B cell (primary cell): ENCODE results near the gene RASGRF2. TPM values are rescaled to one million over a fixed set of nuclear protein-coding genes. Genes with fewer than 3 reads are reported as not detected.

Experiments
- ATAC-seq: fragments of 200-7000 bp; cut with Tn5 transposase; one replicate; pipeline ENCODE4 v1.10.0; 2021; ENCODE audit warnings: low read depth, mild to moderate bottlenecking, moderate number of reproducible peaks, moderate library complexity
- CTCF ChIA-PET: fragments of 350-600 bp; sonication (Branson Sonifier 250); formaldehyde crosslinking; loops from one replicate; lab custom pipeline; 2021; ENCODE audit warnings: antibody characterized with exemption, inconsistent platforms; lab: Charles Lee
- POLR2A ChIA-PET: fragments of 350-600 bp; sonication (Branson Sonifier 250); formaldehyde crosslinking; loops from one replicate; lab custom pipeline; 2021; ENCODE audit warnings: antibody characterized with exemption; lab: Charles Lee
- DNase-seq: peaks from one replicate; pipeline ENCODE4 v3.0.0; 2013
- H2AFZ ChIP-seq: 2 replicates; pipeline ENCODE4 v1.6.1; 2012; ENCODE audit warnings: mild to moderate bottlenecking, low read depth, low read length; ENCODE audit not compliant: insufficient read depth, poor library complexity, severe bottlenecking
- H3K27ac ChIP-seq, 2 donors: 1 replicate in 1 of 2; 2 replicates in 1 of 2; pipeline ENCODE4 v1.5.1; 2012 to 2013; ENCODE audit warnings: low read length in 2 of 2, mild to moderate bottlenecking in 2 of 2, moderate library complexity in 1 of 2
- H3K27me3 ChIP-seq, 4 experiments: fragments of 200-600 bp in 1 of 4; sonication (generic) in 1 of 4; replicated peaks in 1 of 4; 1 replicate in 2 of 4; 2 replicates in 2 of 4; pipeline versions ENCODE4 v1.6.1 to v1.7.0; 2013 to 2016; ENCODE audit warnings: low read length in 3 of 4, mild to moderate bottlenecking in 2 of 4, mixed read lengths in 1 of 4, moderate library complexity in 1 of 4; ENCODE audit not compliant: insufficient read depth in 4 of 4, control insufficient read depth in 3 of 4; ENCODE audit errors: control extremely low read depth in 1 of 4
- H3K36me3 ChIP-seq, 2 experiments: replicated peaks in 1 of 2; 1 replicate in 1 of 2; 2 replicates in 1 of 2; pipeline versions ENCODE4 v1.6.1 to v1.7.1; 2013; ENCODE audit warnings: low read length in 1 of 2; ENCODE audit not compliant: insufficient read depth in 2 of 2, control insufficient read depth in 1 of 2; ENCODE audit errors: control extremely low read depth in 1 of 2, extremely low read depth in 1 of 2
- H3K4me1 ChIP-seq, 2 donors: fragments of 200-600 bp in 1 of 2; sonication (generic) in 1 of 2; 1 replicate in 1 of 2; 2 replicates in 1 of 2; pipeline versions ENCODE4 v1.5.1 to v1.6.1; 2013 to 2017; ENCODE audit warnings: low read length in 2 of 2; ENCODE audit not compliant: control insufficient read depth in 2 of 2, insufficient read depth in 2 of 2
- H3K4me2 ChIP-seq: replicated peaks from 2 replicates; pipeline ENCODE3; 2012; ENCODE audit warnings: mild to moderate bottlenecking, low read depth, low read length; ENCODE audit not compliant: poor library complexity, severe bottlenecking
- H3K4me3 ChIP-seq, 5 experiments: fragments of 200-600 bp in 1 of 5; sonication (generic) in 1 of 5; 1 replicate in 3 of 5; 2 replicates in 2 of 5; pipeline versions ENCODE4 v1.5.1 to v1.7.0; 2011 to 2016; ENCODE audit warnings: low read length in 4 of 5, mild to moderate bottlenecking in 4 of 5, low read depth in 2 of 5, control low read depth in 1 of 5, moderate library complexity in 1 of 5; ENCODE audit not compliant: insufficient read depth in 1 of 5; ENCODE audit errors: control extremely low read depth in 1 of 5, extremely low read depth in 1 of 5
- H3K79me2 ChIP-seq: fragments of 200-600 bp; sonication (generic); one replicate; pipeline ENCODE4 v1.6.0; 2016; ENCODE audit warnings: low read length; ENCODE audit not compliant: control insufficient read depth, insufficient read depth
- H3K9ac ChIP-seq: fragments of 200-600 bp; sonication (generic); 2 replicates; pipeline ENCODE4 v1.6.1; 2017; ENCODE audit warnings: mild to moderate bottlenecking, low read length, moderate library complexity
- H3K9me3 ChIP-seq, 3 donors: one replicate each; pipeline versions ENCODE4 v1.6.1 to v1.7.1; 2013; ENCODE audit warnings: low read length in 2 of 3; ENCODE audit not compliant: control insufficient read depth in 2 of 3, insufficient read depth in 1 of 3; ENCODE audit errors: control extremely low read depth in 1 of 3
- H4K20me1 ChIP-seq: 2 replicates; pipeline ENCODE4 v1.6.0; 2012; ENCODE audit warnings: mild to moderate bottlenecking, low read length; ENCODE audit not compliant: insufficient read depth, control insufficient read depth, poor library complexity, severe bottlenecking
- H3K27ac Mint-ChIP-seq: one replicate; pipeline ENCODE4 v1.8.0; 2021; ENCODE audit warnings: mixed read lengths
- H3K27me3 Mint-ChIP-seq: one replicate; pipeline ENCODE4 v1.8.0; 2021; ENCODE audit warnings: mixed read lengths
- H3K4me1 Mint-ChIP-seq: one replicate; pipeline ENCODE4 v1.8.0; 2021; ENCODE audit warnings: mixed read lengths
- H3K4me3 Mint-ChIP-seq: one replicate; pipeline ENCODE4 v1.8.0; 2021; ENCODE audit warnings: mixed read lengths
- H3K9me3 Mint-ChIP-seq: one replicate; pipeline ENCODE4 v1.8.0; 2022; ENCODE audit warnings: mixed read lengths; ENCODE audit not compliant: insufficient read depth
- EZH2 ChIP-seq: IDR thresholded peaks from 2 replicates; pipeline ENCODE4 v1.6.1; 2012; ENCODE audit warnings: borderline replicate concordance, low read depth, mild to moderate bottlenecking, moderate library complexity, low read length; ENCODE audit not compliant: insufficient read depth, poor library complexity, severe bottlenecking
- WGBS: methylation state at CpG from one replicate; pipeline ENCODE4 v1.1.5; 2013; ENCODE audit warnings: missing lambda C conversion rate; ENCODE audit not compliant: insufficient coverage; 5-methylcytosine and 5-hydroxymethylcytosine counted together
- intact Hi-C: fragments of 100-400 bp; cut with micrococcal nuclease; formaldehyde crosslinking; loops from one replicate; pipeline ENCODE4 v1.10.0; 2022
- polyA plus RNA-seq: library from polyadenylated mRNA; depleted of rRNA; stranded (reverse); fragments of >200 nt; gene quantifications from 2 replicates; pipeline ENCODE4 v1.2.3, GENCODE V29; 2012
- total RNA-seq, 2 donors: library from RNA; stranded (reverse); fragments of 120-200 nt in 1 of 2; gene quantifications; 1 replicate in 1 of 2; 2 replicates in 1 of 2; pipeline versions ENCODE4 v1.2.3 to v1.2.4, GENCODE V29; 2013 to 2022
- TF ChIP-seq, protein P1 (sequence below): fragments of 200-600 bp; IDR thresholded peaks from one replicate; pipeline ENCODE4 v1.8.0; 2022; ENCODE audit warnings: antibody characterized with exemption, mild to moderate bottlenecking

Gene RASGRF2
- total and polyA plus RNA-seq, 2 donors (not counting 1 experiment from before 2014, with no cell fraction given): 0.04 to 0.37 TPM

DNA sequence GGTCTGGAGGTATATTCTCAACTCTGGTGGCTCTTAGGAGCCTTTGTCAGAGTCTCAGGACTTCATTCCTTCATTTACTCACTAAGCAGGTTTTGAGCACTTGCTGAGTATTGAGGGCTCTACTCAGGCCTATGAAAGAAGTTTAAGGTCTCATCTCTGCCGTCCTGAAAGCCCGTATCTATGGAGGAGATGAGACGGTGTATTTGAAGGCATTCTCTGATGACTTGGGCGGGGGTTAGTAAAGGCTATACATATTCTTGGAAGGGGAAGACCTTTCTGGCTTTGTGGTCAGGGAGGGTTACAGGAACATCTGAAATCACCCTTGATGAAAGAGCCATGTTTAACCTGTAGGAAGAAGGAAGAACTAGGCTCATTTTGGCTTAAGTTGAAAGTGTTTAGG lies 21.9 kb downstream of the RASGRF2 start:
- ATAC-seq (no peak), DNase-seq (no peak)
- H3K4me3 ChIP-seq: no peak overlapping the region
- POLR2A ChIA-PET: no interaction called here
- H3K4me1 ChIP-seq: peaks cover 0 to 7% of the 10 kb centered on the region in 2 donors
- no peaks in the 10 kb centered on the region for H3K27me3 ChIP-seq
- no peak overlapping the region for H3K4me2 ChIP-seq
- 59% methylated on average over 4 of the region's 4 CpGs for WGBS
- no peaks in the 10 kb centered on the region for H4K20me1 ChIP-seq
- H3K9ac ChIP-seq: no peak overlapping the region
- Mint-ChIP-seq H3K27me3 (peaks cover 3% of the 10 kb centered on the region), H3K27ac (no peak overlapping the region), H3K4me3 (no peak overlapping the region), H3K9me3 (no peaks in the 10 kb centered on the region), H3K4me1 (peaks cover 10% of the 10 kb centered on the region)
- intact Hi-C loops: no loop called here
- TF ChIP-seq, protein P1, sequence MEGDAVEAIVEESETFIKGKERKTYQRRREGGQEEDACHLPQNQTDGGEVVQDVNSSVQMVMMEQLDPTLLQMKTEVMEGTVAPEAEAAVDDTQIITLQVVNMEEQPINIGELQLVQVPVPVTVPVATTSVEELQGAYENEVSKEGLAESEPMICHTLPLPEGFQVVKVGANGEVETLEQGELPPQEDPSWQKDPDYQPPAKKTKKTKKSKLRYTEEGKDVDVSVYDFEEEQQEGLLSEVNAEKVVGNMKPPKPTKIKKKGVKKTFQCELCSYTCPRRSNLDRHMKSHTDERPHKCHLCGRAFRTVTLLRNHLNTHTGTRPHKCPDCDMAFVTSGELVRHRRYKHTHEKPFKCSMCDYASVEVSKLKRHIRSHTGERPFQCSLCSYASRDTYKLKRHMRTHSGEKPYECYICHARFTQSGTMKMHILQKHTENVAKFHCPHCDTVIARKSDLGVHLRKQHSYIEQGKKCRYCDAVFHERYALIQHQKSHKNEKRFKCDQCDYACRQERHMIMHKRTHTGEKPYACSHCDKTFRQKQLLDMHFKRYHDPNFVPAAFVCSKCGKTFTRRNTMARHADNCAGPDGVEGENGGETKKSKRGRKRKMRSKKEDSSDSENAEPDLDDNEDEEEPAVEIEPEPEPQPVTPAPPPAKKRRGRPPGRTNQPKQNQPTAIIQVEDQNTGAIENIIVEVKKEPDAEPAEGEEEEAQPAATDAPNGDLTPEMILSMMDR: no peak
- TF ChIP-seq EZH2: no peak
- H3K27ac ChIP-seq: no peak overlapping the region
- CTCF ChIA-PET: no interaction called here
- H2AFZ ChIP-seq: no peak overlapping the region
- H3K36me3 ChIP-seq: no peaks in the 10 kb centered on the region
- H3K79me2 ChIP-seq: no peaks in the 10 kb centered on the region
- H3K9me3 ChIP-seq: no peaks in the 10 kb centered on the region

DNA sequence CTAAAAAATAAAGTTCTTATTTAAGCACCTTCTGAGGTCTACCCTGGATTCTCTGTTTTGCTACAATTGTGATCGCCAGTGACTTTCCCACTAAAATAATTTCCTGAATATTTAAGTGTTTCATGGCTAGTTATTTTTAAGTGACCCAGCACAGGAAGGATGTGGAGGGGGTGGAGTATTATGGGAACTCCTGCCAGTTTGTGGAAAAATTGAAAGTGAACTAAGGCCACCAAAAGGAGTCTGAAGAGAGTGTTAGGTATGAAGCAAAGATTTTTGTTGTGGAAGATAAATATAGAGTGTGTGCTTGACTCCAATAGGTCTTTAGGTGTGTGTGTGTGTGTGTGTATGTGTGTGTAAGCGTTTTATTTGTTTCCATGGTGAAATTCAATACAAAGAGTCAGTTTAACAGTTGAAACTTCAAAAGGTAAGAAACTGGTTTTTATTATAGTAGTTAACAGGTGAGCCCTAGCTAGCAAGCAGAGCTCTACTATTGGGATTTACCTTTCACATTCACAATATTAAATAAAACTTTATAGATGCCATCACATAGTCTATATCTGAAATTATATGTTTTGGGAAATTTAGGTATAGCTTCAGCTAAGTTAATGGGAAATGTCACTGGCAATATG lies 25.6 kb downstream of the RASGRF2 start:
- 50% methylated on average over 1 of the region's 2 CpGs for WGBS
- H3K4me1 ChIP-seq: no peaks in the 10 kb centered on the region
- no peak overlapping the region for H3K4me2 ChIP-seq
- ChIA-PET POLR2A (no interaction called here), CTCF (no interaction called here)
- DNase-seq: no peak
- Mint-ChIP-seq H3K27me3 (peaks cover 11% of the 10 kb centered on the region), H3K27ac (no peak overlapping the region), H3K9me3 (no peaks in the 10 kb centered on the region), H3K4me1 (no peaks in the 10 kb centered on the region), H3K4me3 (no peak overlapping the region)
- H3K9me3 ChIP-seq: no peaks in the 10 kb centered on the region
- intact Hi-C loops: no loop called here
- H4K20me1 ChIP-seq: no peaks in the 10 kb centered on the region
- no peaks in the 10 kb centered on the region for H3K36me3 ChIP-seq
- no peaks in the 10 kb centered on the region for H3K79me2 ChIP-seq
- no peak for ATAC-seq
- H3K27ac ChIP-seq: no peak overlapping the region
- H3K9ac ChIP-seq: no peak overlapping the region
- TF ChIP-seq, protein P1: no peak
- TF ChIP-seq EZH2: no peak
- H3K4me3 ChIP-seq: no peak overlapping the region
- no peak overlapping the region for H2AFZ ChIP-seq
- peaks cover 0 to 5% (median 0%) of the 10 kb centered on the region in 4 experiments for H3K27me3 ChIP-seq
